Measurements from ENCODE around the gene FAM210B. TPM values are rescaled to one million over a fixed set of nuclear protein-coding genes. Genes with fewer than 3 reads are reported as not detected.

FAM210B gene
- total and polyA plus RNA-seq, 2 of the 13 experiments (the other 11 are each of a cell fraction or from before 2014, with no cell fraction given) = 75.9 to 107 TPM

- TF ChIP-seq POGK (CRISPR knock-in tag; conservative IDR thresholded peaks at IDR 0.05) (0 out of 2 replicates have a peak, but pooled peaks have one; percentile 3), MXI1 (IDR thresholded peaks at IDR 0.05; ENCODE audit: borderline replicate concordance, low read depth, low read length) (peak; percentile 57; the same call in 1 of the 3 replicates), CSRNP1 (CRISPR knock-in tag; IDR thresholded peaks at IDR 0.05) (0 out of 2 replicates have a peak, but pooled peaks have one; percentile 17), SALL1 (CRISPR knock-in tag; IDR thresholded peaks at IDR 0.05) (peak; percentile 57), IRF1 (CRISPR knock-in tag; IDR thresholded peaks at IDR 0.05; ENCODE audit: low read depth) (no peak), ZNF263 (CRISPR knock-in tag; IDR thresholded peaks at IDR 0.05) (peak; percentile 61; the same call in 1 of the 2 replicates), ZNF557 (CRISPR knock-in tag; IDR thresholded peaks at IDR 0.05) (no peak), ZNF773 (CRISPR knock-in tag; IDR thresholded peaks at IDR 0.05; ENCODE audit: borderline replicate concordance) (no peak), SMAD9 (CRISPR knock-in tag; IDR thresholded peaks at IDR 0.05) (0 out of 2 replicates have a peak, but pooled peaks have one; percentile 52), PATZ1 (CRISPR knock-in tag; IDR thresholded peaks at IDR 0.05) (peak; percentile 39; the same call in 1 of the 2 replicates), ZNF614 (CRISPR knock-in tag; IDR thresholded peaks at IDR 0.05; ENCODE audit: borderline replicate concordance) (0 out of 2 replicates have a peak, but pooled peaks have one; percentile 25), HNF4A (CRISPR knock-in tag; IDR thresholded peaks at IDR 0.05) (peak; percentile 79), EP300 (IDR thresholded peaks at IDR 0.05; ENCODE audit: low read depth in 2 of 2, low read length in 2 of 2) (0 out of 4 replicates have a peak, but pooled peaks of 1 of the 2 experiments have one; percentile 19), EP300 (CRISPR knock-in tag; IDR thresholded peaks at IDR 0.05; ENCODE audit: borderline replicate concordance) (0 out of 2 replicates have a peak, but pooled peaks have one; percentile 9), RAD21 (CRISPR knock-in tag; IDR thresholded peaks at IDR 0.05) (no peak), ZBTB42 (CRISPR knock-in tag; IDR thresholded peaks at IDR 0.05) (peak; percentile 68; the same call in 1 of the 2 replicates), NFATC3 (CRISPR knock-in tag; IDR thresholded peaks at IDR 0.05) (0 out of 2 replicates have a peak, but pooled peaks have one; percentile 49)
Observed at GRCh38 chr20:56360133-56360907, 1.5 kb downstream of the FAM210B start (continued).
